Measurements from ENCODE around the gene TIE1.

GRCh38 chr1:43293176-43293575 lies 7.6 kb upstream of the TIE1 start:
- TF ChIP-seq, protein P1, sequence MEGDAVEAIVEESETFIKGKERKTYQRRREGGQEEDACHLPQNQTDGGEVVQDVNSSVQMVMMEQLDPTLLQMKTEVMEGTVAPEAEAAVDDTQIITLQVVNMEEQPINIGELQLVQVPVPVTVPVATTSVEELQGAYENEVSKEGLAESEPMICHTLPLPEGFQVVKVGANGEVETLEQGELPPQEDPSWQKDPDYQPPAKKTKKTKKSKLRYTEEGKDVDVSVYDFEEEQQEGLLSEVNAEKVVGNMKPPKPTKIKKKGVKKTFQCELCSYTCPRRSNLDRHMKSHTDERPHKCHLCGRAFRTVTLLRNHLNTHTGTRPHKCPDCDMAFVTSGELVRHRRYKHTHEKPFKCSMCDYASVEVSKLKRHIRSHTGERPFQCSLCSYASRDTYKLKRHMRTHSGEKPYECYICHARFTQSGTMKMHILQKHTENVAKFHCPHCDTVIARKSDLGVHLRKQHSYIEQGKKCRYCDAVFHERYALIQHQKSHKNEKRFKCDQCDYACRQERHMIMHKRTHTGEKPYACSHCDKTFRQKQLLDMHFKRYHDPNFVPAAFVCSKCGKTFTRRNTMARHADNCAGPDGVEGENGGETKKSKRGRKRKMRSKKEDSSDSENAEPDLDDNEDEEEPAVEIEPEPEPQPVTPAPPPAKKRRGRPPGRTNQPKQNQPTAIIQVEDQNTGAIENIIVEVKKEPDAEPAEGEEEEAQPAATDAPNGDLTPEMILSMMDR (IDR thresholded peaks at IDR 0.05; ENCODE audit: insufficient read depth, low read depth, low read length): no peak
- no peak for TF ChIP-seq EZH2 (IDR thresholded peaks at IDR 0.05; ENCODE audit: insufficient read depth, low read length)

Measured in astrocyte (in vitro differentiated cells and primary cell).